ENCODE data around the gene LCN12.

Gene LCN12

DNA sequence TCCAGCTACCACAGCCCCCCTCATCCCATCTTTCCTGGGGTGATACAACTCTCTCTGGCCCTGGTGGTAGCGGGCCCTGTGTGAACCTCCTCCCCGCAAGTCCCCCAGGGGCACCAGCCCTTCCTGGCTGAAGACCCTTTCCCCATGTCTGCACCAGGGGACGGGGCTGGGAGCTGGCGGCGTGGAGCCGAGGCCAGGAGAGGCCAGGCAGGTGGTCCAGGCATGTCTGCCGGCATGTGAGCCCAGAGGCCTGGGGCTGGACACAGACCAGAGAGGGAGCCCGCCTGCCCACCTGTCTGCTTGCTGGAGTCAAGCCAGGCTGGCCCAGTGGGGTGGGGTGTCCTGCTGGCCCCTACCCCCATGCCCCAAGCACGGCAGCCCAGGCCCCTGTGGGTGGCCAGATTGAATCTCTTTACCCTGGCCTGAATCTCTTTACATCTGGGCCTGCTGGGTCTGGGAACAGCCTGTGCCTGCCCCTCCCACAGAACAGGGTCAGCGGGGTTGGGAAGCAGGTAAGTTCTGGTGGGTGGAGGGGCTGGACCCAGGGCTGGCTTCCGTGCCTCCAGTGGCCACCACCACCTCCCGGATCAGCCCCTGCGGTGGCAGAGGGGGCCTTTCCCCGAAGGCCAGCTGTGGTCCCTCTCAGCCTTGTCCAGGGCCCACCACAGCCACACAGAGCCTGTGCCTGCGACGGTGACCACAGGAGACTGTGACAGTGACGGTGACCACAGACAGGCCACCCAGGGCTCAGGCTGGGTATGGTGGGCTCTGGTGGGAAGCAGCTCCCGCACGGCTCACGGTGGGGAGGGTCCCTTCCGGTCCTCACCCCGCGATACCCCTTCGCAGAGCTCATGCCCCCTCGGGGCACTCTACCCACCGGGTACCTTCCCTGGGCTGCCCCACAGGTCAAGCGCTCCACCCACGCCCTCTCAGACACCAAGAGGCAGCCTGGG is 7.1 kb downstream of the LCN12 start:
- DNase-seq (ENCODE audit: low spot score) = no peak

DNA sequence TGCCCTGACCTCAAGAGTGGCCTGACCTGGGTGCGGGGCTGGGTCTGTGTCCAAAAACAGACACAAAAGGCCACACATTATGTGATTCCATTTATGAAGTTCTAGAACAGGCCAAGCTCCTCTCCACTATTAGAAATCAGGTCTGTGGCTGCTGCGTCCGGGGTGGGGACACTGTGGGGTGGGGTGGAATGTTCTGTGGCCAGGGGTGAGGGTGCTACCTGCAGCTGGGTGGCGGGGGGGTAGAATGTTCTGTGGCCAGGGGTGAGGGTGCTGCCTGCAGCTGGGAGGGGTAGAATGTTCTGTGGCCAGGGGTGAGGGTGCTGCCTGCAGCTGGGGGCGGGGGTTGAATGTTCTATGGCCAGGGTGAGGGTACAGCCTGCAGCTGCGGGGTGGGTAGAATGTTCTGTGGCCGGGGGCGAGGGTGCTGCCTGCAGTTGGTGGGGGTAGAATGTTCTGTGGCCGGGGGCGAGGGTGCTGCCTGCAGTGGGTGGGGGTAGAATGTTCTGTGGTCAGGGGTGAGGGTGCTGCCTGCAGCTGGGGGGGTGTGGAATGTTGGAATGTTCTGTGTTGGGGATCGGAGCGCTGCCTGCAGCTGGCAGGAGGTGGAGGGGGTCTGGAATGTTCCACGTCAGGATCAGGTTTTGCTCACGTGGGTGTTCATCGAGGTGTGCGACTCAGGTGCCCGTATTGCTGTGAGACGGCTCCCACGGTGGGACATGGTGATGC is 8.3 kb downstream of the LCN12 start:
- DNase-seq (ENCODE audit: low spot score) = no peak

DNA sequence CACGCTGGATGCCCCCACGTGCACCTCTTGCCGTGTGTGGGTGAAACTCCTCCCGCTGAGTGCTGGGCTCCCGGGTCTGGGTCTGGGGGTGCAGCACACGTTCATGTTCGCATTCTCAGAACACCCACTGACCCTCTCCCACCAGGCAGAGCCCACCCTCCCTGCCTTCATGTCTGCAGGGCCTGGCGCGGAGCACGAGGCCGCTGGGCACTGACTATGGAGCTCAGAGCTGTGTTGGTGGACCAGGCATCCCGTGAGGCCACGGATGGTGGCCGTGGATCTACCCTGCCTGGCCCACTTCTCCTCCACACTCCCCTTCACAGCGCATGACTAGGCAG is 8.8 kb downstream of the LCN12 start:
- DNase-seq (ENCODE audit: low spot score) = no peak

DNA sequence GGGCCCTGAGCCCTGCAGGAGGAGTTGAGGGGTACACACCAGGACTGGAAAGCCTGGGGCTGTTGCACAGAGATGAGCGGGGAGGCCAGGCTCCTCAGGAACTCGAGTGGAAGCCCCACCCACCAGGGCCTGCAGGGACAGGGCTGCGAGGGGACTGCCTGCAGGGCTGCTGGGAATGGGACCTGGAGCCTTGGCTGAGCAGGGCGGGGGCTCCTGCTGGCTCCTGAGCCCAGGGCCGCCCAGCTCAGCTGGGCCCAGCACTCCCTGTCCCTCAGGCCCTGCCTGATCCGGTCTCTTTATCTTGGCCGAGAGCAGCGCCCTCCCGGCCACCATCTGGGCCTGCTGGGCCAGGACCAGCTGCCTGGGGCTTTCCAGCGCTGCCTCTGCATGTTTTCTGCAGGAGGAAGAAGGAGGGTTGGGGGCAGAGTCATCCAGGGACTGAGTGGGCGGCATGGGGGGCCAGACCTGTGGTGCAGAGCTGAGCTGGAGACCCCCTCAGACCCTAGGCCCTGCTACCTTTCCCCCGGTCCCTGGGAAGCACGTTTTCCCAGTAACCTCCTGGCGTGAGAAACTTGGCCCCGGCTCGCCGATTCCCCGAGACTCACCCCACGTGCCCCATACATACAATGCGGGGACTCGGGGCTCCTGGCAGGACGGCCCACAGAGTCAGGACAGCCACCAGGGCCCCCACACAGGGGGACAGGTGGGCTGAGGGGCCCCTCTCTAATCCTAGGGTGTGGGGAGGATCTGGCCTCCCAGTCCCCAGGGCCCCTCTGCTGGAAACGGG is 9.4 kb downstream of the LCN12 start:
- no peak for DNase-seq (ENCODE audit: low spot score)

DNA sequence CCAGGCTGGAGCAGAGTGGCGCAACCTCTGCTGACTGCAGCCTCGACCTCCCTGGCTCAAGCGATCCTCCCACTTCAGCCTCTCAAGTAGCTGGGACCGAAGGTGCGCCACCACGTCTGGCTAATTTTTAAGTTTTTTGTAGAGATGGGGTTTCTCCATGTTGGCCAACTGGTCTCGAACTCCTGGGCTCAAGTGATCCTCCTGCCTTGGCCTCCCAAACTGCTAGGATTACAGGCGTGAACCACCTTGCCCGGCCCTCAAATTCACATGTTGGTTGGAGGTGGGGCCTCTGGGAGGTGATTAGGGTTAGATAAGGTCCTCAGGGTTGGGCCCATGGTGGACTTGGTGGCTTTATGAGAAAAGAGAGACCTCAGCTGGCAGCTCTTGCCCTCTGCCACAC is 10.1 kb downstream of the LCN12 start:
- DNase-seq (ENCODE audit: low spot score) = no peak

DNA sequence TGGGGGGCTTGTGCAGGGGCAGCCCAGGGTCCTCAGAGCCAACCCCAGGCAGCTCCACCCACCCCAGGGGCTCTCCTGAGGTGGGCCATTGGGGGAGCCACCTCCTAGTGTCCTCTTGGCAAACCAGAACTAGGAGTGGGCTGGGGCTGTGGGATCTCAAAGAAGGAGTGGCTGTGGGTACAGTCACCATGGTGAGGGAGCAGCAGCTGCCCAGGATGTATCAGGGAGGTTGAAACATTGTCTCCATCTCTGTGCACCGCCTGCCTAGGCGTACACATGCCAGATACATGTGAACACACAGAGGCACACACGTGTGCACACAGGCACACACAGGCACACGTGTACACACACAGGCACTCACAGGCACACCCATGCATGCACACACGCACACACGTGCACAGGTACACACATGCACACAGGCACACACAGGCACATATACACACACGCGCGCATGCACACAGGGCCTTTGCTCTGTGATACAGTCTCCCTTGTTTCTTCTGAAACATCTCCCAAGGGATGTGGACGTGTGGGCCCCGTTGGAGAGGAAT is 10.7 kb downstream of the LCN12 start:
- no peak for DNase-seq (ENCODE audit: low spot score)

DNA sequence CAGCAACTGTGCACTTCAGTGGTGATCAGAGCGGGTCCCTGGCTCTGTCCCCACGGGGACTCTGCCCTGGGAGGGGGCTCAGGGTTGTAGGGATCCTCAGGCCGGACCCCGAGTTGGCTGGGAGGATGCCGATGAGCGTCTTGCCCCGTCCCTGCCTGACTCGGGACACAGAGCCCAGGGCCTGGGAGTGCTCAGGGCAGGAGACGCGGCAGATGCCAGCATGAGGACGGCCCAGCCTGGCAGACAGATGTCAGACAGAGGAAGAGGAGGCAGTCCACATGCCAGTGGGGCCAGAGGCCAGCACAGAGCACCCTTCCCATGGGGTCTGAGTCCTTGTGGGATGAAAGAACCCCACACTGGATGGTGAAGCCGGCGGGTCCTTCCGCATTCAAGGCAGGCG is 11.3 kb downstream of the LCN12 start:
- no peak for DNase-seq (ENCODE audit: low spot score)

DNA sequence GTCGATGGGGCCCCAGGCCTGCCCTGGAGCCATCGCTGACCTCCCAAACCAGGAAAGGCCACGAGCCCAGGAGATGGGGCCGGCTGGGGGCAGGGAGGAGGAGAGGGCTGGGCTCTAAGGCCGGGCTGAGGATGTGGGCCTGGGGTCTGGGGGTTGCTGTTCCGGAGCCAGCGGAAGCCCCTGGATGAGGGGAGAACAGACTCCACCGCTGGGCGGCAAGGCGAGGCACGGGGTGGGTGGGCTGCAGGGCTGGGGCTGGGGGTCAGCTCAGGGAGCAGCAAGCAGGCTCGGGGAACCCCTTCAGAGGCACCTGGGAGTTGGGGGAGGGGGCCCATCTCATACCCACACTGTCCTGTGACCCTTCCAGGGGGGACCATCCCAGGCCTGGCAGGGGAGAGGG is 11.7 kb downstream of the LCN12 start:
- no peak for DNase-seq (ENCODE audit: low spot score)

DNA sequence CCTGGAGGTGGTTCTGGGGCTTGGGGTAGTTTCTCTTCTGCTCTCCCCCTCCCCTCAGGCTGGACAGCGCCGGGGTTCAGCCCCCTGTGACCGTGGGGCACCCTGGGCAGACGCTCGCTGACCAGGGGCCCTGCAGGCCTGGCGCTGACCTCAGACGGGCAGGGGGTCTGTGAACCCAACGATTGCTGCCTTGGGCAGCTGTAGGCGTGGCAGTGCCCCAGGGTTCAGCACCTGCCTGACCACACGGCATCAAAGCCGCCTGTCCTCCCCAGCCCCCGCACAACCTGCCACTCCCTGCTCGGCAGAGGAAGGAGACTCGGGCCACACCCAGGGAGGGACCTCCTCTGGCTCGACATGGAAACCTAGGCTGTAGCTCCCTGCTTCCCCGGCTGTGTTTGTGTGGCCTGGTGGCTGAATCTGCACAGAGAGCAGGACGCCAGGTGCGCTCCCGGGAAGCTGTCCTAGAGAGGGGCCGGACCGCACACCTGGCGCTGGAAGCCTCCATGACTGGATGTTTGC is 12.2 kb downstream of the LCN12 start:
- no peak for DNase-seq (ENCODE audit: low spot score)

DNA sequence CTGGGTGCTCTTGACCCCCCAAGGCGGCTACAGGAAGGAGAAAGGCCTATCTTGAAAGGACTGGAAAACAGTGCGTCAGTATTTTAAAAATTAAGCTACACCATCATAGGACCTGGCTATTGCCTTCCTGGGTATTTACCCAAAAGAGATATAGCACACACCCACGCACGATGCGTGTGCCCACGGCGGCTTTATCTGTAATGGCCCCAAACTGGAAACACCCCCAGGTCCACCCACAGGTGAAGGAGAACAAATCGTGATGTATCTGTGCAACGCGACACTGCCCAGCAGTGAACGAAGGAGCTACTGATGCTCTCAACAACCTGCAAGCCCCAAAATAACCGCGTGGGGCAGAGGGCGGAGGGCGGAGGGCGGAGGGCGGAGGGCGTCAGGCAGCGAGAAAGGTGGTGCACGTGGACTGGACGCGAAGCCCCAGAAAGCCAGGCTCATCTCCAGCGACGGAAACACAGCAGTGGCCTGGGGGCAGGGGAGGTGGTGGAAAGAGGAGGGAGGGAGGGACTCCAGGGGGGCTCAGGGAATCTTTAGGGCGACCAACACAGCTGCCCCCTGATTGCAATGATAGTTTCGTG is 12.9 kb downstream of the LCN12 start:
- no peak for DNase-seq (ENCODE audit: low spot score)

DNA sequence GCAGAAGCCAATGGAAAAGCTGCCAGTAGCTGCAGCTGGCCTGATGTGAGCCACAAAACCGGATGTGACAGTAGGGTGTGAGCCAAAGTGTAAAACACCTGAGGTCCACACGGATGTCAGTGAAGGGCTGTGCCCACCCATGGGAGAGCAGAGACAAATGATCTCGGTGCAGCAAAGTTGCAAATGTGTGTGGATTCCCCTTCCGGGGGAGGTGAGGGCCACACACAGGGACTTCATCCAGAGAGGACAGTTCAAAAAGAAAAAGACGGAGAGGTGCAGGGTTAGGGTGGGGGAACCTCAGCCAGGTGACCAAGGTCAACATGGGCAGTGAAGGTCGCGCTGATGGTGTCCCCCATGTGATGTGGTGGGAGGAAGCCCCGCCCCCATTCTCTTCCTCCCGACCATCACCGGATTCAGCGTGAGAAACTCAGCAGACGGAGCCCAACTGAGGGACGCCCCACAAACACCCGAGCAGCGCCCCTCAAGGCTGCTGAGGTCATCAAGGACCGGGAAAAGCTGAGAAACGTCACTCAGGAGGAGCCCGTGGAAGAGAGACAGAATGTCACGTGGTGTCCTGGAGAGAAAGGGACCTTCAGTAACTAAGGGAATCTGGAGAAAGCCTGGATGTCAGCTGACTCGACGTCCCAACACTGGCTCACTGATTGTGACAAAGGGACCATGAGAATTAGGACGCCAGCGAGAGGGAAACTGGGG is 13.9 kb downstream of the LCN12 start:
- no peak for DNase-seq (ENCODE audit: low spot score)

DNA sequence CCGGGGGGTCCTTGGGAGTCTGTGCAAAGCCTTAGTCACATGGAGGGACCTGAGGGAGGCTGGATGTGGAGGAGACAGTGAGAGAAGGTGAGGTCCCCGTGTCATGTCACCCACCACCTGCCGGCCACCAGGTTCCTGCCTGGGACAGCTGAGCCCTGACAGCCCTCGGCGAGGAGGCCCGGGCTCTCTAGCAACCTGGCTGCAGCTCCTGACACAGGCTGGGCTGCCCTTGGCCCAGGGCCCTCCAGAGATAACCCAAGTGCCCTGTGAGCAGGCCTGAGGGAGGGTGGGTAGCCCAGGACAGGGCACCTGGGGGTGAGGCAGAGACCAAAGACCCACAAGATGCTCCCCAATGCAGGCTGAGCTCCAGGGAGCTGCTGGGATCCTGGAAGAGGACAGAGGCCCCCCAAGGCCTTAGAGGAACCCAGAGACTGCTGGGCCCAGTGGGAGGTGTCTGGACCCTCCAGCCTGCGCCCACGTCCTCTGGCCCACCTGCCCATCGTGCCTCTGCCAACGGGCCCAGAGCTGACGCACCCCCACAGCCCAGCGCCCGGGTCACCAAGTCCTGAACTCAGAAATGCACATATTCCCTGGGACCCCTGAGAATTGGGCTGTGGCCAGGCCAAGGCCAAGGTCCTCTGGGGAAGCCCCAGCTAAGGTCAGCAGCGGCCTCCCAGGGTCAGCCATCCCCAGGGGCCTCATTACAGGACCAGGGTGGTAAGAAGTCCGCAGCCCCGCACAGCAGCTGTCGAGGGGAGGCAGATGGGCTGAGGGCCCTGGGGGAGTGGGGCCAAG is 16.5 kb downstream of the LCN12 start:
- DNase-seq (ENCODE audit: low spot score) = no peak

DNA sequence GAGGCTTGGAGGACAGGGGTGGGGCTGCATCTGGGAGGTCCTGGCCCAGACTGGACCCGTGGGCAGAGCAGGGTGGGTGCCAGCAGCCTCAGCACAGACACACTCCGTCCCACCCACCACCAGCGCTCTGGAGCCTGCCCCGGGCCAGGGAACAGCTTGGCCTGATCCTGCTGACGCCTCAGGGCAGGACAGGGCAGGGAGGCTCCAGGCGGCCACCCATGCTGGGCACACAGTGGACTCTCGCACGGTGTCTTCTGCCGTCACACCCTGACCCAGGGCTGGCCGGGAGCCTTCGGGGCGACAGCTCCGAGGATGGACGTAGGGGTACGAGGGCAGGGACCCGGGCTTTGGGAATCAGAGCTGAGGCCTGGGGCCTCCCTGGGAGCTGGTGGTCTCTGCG is 17.1 kb downstream of the LCN12 start:
- DNase-seq (ENCODE audit: low spot score) = no peak

DNA sequence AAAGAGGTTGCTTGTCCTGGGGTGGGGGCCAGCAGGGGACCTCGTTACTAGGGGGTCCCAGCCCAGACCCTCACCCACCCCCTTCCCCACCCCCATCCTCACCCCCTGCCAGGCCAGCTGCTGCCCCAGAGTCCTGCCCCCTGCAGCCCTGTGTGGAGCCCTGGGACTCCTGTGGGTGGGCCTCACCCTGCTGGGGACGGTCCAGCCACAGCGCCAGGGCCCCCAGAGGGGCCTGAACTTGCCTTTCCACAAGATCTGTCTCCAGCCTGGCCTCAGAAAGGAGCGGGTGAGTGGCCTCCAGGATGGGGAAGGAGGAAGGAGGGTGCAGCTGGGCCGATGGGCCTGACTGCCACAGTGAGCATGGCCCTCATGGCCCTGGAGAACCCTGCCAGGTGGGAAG is 17.7 kb downstream of the LCN12 start:
- DNase-seq (ENCODE audit: low spot score) = no peak

DNA sequence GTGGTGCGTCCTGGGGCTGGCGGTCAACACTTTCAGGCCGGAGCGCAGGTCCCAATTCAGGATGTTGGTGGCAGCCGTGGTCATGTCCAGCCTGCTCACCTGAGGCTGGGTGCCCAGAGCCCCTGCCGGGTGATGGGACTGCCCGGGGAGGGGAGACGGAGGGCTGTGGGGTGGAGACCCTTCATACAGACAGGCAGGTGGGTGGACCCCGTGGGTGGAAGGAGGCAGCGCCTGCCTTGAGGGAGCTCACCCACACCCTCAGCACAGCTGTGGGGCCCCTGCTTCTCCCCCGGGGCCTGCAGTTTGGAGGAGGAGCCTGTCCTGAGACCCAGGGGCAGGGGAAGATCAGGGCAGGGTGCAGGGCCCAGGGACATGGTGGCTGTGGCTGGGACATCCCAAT is 18.3 kb downstream of the LCN12 start:
- DNase-seq (ENCODE audit: low spot score) = no peak

DNA sequence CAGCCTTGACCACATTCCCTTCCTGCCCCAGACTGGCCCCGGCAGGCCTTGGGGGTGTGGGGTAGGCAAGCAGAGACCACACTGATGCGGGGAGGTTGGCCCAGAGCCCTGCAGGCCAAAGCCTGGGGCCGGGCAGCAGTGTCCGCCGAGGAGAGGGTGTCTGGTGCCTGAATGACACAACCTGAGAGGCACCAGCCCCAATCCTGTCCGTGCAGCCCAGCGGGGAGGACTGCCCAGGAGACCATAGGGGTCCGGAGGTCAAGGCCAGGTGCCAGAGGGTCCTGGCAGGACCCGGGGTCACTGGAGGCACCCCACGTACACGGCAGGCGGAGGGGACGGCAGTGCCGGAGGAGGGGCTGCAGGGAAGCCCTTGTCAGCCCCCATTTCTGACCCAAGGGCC is 19.7 kb downstream of the LCN12 start:
- DNase-seq (ENCODE audit: low spot score) = no peak

DNA sequence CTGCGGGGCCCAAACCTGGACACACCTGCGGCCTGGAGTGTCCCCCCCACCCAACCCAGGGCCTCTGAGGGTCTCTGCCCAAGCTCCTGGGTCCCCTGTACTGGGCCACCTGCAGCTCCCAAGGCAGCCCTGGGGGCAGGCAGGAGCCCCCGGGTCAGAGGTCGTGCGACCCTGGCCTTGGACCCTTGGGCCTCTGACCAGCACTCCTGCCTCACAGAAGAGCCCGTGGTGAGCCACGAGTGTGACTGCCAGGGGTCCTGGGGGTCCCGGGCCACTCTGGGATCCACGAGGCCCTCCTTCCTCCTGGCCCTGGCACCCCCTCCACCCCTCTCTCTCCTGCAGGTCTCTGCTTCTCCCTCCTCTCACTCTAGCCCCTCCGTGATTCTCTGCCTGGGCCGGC is 20.3 kb downstream of the LCN12 start:
- no peak for DNase-seq (ENCODE audit: low spot score)

DNA sequence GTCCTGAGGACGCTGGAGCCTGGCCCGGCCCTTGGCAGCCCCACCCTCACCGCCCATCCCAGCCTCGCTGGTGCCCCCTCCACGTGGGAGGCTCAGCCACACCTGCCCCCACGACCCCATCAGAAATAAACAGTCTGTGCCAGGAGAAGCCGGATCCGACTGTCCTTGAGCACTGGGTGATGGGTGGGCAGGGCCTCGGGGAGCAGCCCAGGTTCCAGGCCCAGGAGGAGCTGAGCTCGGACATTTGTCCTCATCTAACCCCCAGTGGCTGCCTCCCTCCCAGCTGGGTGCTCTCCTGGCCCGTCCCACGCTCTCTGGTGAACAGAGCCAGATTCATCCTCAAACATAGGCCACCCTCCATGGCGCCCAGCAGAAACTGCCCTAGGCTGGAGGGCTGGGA is 20.7 kb downstream of the LCN12 start:
- no peak for DNase-seq (ENCODE audit: low spot score)

DNA sequence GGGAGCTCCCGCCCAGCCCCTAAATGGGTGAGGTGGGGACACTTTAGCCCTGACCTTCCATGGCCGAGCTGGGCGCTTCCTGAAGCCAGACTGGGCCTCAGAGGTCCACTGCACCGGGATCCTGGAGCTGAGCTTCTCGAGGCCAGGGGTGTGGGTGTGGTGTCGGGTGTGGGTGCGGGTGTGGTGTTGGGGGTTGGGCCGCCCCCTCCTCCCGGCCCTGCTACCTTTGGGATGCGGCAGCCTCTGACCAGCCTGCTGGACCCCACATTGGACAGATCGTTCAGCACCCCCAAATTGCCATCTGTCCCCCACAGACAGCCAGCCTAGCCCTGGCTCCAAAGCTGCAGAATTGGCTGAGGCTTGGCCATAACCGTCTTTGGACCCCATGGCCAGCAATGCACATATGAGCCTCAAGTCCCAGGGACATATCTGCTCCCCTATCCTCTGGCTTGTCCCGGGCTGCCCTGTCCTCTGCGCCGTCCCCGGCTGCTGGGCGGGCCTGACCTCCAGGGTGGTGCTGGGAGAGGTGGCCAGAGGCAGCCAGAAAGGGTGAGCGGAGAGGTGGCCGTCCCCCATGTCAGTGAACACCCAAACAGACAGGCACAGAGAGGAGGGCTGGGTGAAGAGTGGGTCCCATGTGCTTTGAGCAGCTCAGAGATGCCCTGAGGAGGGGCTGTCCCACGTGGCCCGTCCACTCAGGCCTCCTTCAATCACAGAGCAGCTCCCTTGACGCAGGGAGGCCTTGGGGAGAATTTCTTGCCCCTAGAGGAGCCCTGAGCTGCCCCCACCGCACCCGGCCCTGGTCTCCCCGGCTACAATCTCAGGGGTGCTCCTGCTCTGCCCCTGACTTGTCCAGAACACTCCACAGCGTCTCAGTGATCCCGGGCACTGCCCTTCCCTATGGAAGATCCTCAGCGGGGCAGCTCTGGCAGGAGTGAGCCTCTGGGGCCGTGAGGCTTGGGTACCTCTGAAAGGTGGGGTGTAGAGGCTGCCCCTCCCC is 21.8 kb downstream of the LCN12 start:
- no peak for DNase-seq (ENCODE audit: low spot score)
